Measurements from ENCODE around the gene INO80.

GRCh38 chr15:40942337-40942854 lies 173.7 kb downstream of the INO80 start:
- TF ChIP-seq POLR2AphosphoS5 (IDR thresholded peaks at IDR 0.05; ENCODE audit: low read depth, low read length), result no peak
- no peak for TF ChIP-seq REST (IDR thresholded peaks at IDR 0.05; ENCODE audit: insufficient read depth in 1 of 2, low read depth in 2 of 2, low read length in 2 of 2)

Data from PFSK-1 (cell line).